Measurements from ENCODE around the gene TEX47. TPM values are rescaled to one million over a fixed set of nuclear protein-coding genes. Genes with fewer than 3 reads are reported as not detected.
A peak's percentile ranks its signal among the peaks of the same experiment; 100 is the strongest.

TEX47 gene
- total RNA-seq, 2 experiments from 2014 or later: not detected

- intact Hi-C loops (cut with micrococcal nuclease): no loop called here
- CTCF ChIA-PET: no interaction called here
- Mint-ChIP-seq H3K4me1 (ENCODE audit: low read depth) (no peaks in the 10 kb centered on the region), H3K36me3 (ENCODE audit: low read depth) (no peaks in the 10 kb centered on the region), H3K9me3 (no peaks in the 10 kb centered on the region), H3K27ac (no peak overlapping the region), H3K4me3 (no peak overlapping the region), H3K27me3 (ENCODE audit: low read depth) (peaks cover 9% of the 10 kb centered on the region)
- DNase-seq: no peak
These were observed 19.7 kb downstream of the TEX47 start for GRCh38 chr7:88775838-88776237.

DNA sequence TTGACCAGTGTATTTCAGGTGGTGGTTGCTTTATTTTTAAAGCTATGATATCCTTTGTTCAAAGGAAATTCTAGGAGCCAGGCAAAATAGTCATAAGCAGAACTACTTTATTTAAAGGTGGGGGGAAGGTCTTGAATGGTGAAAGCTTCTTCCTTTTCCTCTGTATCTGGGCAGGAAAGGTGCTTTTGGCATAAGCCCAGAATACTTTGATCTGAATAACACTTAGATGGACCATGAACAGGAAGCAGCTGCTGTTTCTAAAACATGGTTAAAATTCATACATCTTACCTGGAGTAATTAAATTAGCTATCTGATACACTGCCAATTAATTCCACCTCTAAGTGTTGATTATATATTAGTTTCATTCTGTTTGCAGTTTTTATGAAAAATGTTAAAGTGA lies 22.8 kb downstream of the TEX47 start:
- H3K27me3 Mint-ChIP-seq (ENCODE audit: low read depth): peaks cover 5% of the 10 kb centered on the region
- CTCF ChIA-PET: interaction anchor here (0.6 kb wide), 1 partner anchor 371 kb away, joined by 3 read pairs; no protein-coding TSS in a partner anchor
- intact Hi-C loops (cut with micrococcal nuclease): no loop called here
- no peak overlapping the region for H3K27ac Mint-ChIP-seq
- no peaks in the 10 kb centered on the region for H3K36me3 Mint-ChIP-seq (ENCODE audit: low read depth)
- H3K4me1 Mint-ChIP-seq (ENCODE audit: low read depth): no peaks in the 10 kb centered on the region
- no peak overlapping the region for H3K4me3 Mint-ChIP-seq
- H3K9me3 Mint-ChIP-seq: no peaks in the 10 kb centered on the region
- DNase-seq: no peak

DNA sequence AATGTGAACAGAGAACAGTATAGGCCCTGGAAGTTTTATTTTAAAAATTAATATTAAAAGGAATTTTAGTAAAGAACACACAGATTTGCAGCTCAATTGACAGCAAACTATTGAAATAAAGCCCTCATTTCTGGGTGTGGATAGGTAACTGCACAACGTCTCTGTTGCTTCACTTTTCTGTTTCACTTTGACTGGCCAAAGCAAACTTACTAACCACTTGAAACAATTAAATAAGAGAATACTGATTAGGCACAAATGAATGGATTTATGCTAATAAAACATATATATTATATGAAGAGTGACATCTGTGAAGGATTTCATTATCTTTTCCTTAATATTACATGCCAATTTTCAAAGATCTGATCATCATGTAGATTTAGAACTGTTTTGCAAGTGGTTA lies 24.1 kb downstream of the TEX47 start:
- DNase-seq: no peak
- no peaks in the 10 kb centered on the region for H3K36me3 Mint-ChIP-seq (ENCODE audit: low read depth)
- H3K4me1 Mint-ChIP-seq (ENCODE audit: low read depth): no peaks in the 10 kb centered on the region
- CTCF ChIA-PET: interaction anchor here (1.2 kb wide), 1 partner anchor 8 kb away, joined by 3 read pairs; no protein-coding TSS in a partner anchor
- H3K9me3 Mint-ChIP-seq: no peaks in the 10 kb centered on the region
- intact Hi-C loops (cut with micrococcal nuclease): no loop called here
- H3K27ac Mint-ChIP-seq: no peak overlapping the region
- peaks cover 15% of the 10 kb centered on the region for H3K27me3 Mint-ChIP-seq (ENCODE audit: low read depth)
- no peak overlapping the region for H3K4me3 Mint-ChIP-seq

DNA sequence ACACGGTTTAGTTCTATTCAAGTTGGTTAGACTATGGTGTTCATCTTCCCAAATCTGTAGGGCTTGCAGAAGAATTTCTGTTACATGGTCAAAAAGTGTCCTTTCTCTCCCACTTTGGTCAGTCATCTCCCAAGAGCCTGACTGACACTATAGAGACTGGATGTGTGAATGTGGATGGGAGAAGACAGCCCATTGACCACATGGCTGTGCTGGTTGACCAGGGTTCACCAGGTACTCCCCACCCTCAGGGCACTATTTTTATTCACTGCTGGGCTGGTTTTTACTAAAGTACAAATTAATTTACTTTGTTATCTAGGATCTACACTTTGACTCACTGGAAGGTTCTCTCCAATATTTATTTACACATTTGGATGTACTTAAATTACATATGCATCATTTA lies 33.8 kb downstream of the TEX47 start:
- CTCF ChIA-PET: no interaction called here
- H3K4me3 Mint-ChIP-seq: no peak overlapping the region
- H3K9me3 Mint-ChIP-seq: no peaks in the 10 kb centered on the region
- intact Hi-C loops (cut with micrococcal nuclease): no loop called here
- H3K27me3 Mint-ChIP-seq (ENCODE audit: low read depth): peaks cover 50% of the 10 kb centered on the region
- H3K4me1 Mint-ChIP-seq (ENCODE audit: low read depth): peaks cover 12% of the 10 kb centered on the region
- DNase-seq: no peak
- H3K27ac Mint-ChIP-seq: no peak overlapping the region
- no peaks in the 10 kb centered on the region for H3K36me3 Mint-ChIP-seq (ENCODE audit: low read depth)

DNA sequence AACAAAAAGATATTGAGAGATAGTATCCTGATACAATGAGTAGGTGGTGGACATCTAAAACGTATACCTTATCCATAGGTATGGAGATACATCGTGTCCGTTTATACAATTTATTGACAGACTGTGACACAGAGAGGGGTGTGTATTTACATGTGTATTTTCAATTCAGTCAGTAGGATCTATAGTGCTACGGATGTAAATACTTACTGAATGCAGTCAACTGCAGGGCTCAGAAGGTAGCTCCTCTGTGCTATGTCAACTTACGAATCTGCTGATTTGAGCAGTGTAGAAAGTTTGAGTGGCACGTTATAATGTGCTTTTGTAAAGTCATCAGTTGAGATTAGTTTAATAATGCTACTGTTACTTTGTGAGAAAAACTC lies 35.4 kb downstream of the TEX47 start:
- CTCF ChIA-PET: no interaction called here
- no peaks in the 10 kb centered on the region for H3K36me3 Mint-ChIP-seq (ENCODE audit: low read depth)
- H3K4me3 Mint-ChIP-seq: peak overlapping the region; percentile 2
- peaks cover 53% of the 10 kb centered on the region for H3K27me3 Mint-ChIP-seq (ENCODE audit: low read depth)
- H3K27ac Mint-ChIP-seq: no peak overlapping the region
- intact Hi-C loops (cut with micrococcal nuclease): no loop called here
- H3K4me1 Mint-ChIP-seq (ENCODE audit: low read depth): peaks cover 12% of the 10 kb centered on the region
- DNase-seq: no peak
- no peaks in the 10 kb centered on the region for H3K9me3 Mint-ChIP-seq

DNA sequence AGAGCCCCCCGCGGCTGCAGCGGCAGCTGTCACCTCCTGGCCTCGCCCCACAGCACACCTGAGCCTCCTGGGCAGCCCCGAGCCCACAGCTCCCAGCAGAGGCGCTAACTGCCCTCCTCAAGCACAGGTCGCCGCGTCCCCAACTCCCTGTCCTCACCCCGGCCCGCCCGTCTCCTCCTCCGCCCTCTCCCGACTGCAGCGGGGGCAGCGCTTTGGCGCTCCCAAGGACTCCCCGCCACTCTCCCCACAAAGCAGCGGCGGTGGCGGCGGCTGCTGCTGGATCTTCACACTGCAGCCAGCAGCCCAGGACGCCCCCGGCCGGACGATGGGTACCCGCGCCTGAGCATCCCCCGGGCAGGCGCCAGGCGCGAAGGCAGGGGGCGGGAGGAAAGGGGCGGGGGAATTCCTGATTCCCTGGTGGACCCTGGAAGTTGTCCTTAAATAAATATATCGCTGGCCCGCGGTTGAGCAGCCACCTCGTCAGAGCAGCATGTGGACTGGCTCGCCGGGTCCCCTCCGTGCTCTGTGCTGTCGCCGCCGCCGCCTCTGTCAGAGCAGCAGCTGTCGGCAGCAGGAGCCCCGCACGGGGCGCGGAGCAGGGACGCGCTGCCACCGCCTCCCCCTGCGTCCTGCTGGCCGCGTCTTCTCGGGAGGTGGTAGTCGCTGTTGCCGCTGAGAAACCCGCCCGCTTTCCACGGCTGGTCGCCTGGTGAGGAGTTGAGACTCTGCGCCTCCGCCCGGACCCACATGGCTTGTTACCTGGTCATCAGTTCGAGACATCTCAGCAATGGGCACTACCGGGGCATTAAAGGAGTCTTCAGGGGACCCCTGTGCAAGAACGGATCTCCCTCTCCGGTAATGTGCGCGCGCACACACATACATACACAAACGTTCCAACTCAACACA lies 36.1 kb downstream of the TEX47 start, which contains the start of gene ZNF804B:
Gene ZNF804B, plus strand, starts transcription at position 471 of the 906 bp plus-strand sequence. Its CDS starts 277 bp downstream, at position 748.
- H3K4me3 Mint-ChIP-seq: peak within 1 kb of the TSS; percentile 39
- no peaks in the 10 kb centered on the region for H3K36me3 Mint-ChIP-seq (ENCODE audit: low read depth)
- peaks cover 12% of the 10 kb centered on the region for H3K4me1 Mint-ChIP-seq (ENCODE audit: low read depth)
- intact Hi-C loops (cut with micrococcal nuclease): no loop called here
- no peak within 1 kb of the TSS for H3K27ac Mint-ChIP-seq
- peaks cover 53% of the 10 kb centered on the region for H3K27me3 Mint-ChIP-seq (ENCODE audit: low read depth)
- no peaks in the 10 kb centered on the region for H3K9me3 Mint-ChIP-seq
- DNase-seq: peak; percentile 4
- CTCF ChIA-PET: no interaction called here

DNA sequence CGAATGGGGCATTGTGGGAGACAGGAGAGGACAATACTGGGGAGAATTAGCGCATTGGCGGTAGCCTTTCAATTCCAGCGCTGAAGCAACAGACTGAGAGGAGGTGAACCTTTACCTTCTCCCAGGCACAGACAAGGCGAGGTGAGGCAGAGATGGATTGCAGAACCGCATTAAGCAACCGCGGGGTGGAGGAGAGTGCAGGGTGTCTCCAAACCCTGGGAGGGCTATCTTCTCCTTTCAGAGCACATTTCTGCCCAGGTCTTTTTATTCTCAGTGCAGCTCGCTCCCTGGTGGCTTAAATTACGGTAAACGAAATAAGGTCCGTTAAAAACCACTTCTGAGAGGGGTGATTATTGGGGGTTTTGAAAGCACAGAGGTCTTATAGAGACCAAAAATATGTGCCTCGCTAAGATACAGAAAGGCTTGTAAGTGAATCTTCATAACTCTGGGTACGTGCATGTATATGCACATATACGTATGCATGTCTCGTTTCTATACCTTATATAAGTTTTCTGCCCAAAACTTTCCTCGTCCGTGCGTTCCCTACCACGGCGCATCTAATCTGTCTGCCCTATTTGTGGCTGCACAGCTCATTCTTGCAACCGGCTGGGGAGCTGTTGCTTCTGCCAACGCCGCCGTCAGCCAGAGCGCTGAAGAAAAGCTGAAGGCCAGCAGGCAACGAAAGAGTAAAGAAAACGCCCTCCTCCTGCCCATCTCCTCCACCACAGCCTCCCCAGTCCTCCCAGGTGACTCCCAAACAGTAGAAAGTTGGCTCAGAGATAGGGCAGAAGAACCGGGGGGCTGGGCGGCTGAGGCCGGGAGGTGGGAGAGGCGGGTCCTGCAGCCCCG lies 36.9 kb downstream of the TEX47 start:
- peak overlapping the region; percentile 39 for H3K4me3 Mint-ChIP-seq
- peaks cover 12% of the 10 kb centered on the region for H3K4me1 Mint-ChIP-seq (ENCODE audit: low read depth)
- no peaks in the 10 kb centered on the region for H3K9me3 Mint-ChIP-seq
- H3K27me3 Mint-ChIP-seq (ENCODE audit: low read depth): peaks cover 57% of the 10 kb centered on the region
- no peaks in the 10 kb centered on the region for H3K36me3 Mint-ChIP-seq (ENCODE audit: low read depth)
- no peak overlapping the region for H3K27ac Mint-ChIP-seq
- intact Hi-C loops (cut with micrococcal nuclease): no loop called here
- CTCF ChIA-PET: interaction anchor here (0.8 kb wide), 1 partner anchor 12 kb away, joined by 3 read pairs; no protein-coding TSS in a partner anchor
- peak; percentile 20 for DNase-seq

- CTCF ChIA-PET: interaction anchor here (0.8 kb wide), 1 partner anchor 11 kb away, joined by 3 read pairs; no protein-coding TSS in a partner anchor
- Mint-ChIP-seq H3K4me3 (no peak overlapping the region), H3K27ac (no peak overlapping the region), H3K27me3 (ENCODE audit: low read depth) (peaks cover 60% of the 10 kb centered on the region), H3K9me3 (no peaks in the 10 kb centered on the region), H3K36me3 (ENCODE audit: low read depth) (no peaks in the 10 kb centered on the region), H3K4me1 (ENCODE audit: low read depth) (peaks cover 12% of the 10 kb centered on the region)
- intact Hi-C loops (cut with micrococcal nuclease): no loop called here
- no peak for DNase-seq
These were observed 38.2 kb downstream of the TEX47 start for GRCh38 chr7:88757371-88757770.

DNA sequence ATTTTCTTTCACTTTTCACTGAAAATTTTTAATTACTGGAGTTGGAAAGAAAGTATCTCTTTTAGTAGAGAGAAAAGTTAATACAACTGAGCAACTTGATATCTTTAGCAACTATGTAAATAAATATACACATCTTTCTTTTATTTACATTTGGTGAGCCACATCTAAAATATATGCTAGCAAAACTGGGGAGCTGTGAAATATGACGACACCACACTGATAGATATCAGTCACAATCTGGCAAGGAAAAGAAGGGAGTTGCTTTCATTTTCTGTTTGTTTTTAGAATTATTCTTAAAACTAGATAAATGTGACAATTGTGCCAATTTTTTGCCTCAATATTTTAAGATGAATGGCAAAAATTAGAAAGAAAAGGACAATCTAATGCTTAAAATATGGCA lies 38.7 kb downstream of the TEX47 start:
- CTCF ChIA-PET: no interaction called here
- Mint-ChIP-seq H3K36me3 (ENCODE audit: low read depth) (no peaks in the 10 kb centered on the region), H3K27ac (no peak overlapping the region), H3K9me3 (no peaks in the 10 kb centered on the region), H3K4me1 (ENCODE audit: low read depth) (peaks cover 12% of the 10 kb centered on the region), H3K4me3 (no peak overlapping the region), H3K27me3 (ENCODE audit: low read depth) (peaks cover 58% of the 10 kb centered on the region)
- DNase-seq: no peak
- intact Hi-C loops (cut with micrococcal nuclease): no loop called here

DNA sequence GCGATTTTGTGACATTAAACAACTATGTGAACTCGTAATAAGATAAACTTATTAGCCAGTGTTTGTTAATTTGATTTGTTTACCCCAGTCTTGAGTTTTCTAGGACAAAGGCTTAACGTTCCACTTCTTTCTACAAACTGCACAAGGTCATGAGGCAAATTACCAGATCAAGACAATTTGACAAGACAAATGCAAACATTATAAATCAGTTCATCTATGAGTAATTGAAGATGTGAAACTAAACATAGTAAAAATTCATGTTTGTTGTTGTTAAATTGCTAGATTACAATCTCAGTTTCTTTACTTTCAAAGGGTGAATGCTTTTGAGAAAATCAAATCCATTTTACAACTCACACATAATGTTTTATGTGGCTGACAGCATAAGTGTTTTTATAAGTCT lies 49.4 kb downstream of the TEX47 start:
- Mint-ChIP-seq H3K9me3 (no peaks in the 10 kb centered on the region), H3K4me1 (ENCODE audit: low read depth) (no peaks in the 10 kb centered on the region), H3K4me3 (no peak overlapping the region), H3K36me3 (ENCODE audit: low read depth) (no peaks in the 10 kb centered on the region), H3K27ac (no peak overlapping the region), H3K27me3 (ENCODE audit: low read depth) (peaks cover 11% of the 10 kb centered on the region)
- CTCF ChIA-PET: interaction anchor here (0.9 kb wide), 1 partner anchor 12 kb away, joined by 3 read pairs; no protein-coding TSS in a partner anchor
- DNase-seq: no peak
- intact Hi-C loops (cut with micrococcal nuclease): no loop called here
